A172 (cell line): ENCODE data around the gene FDXACB1. TPM values are rescaled to one million over a fixed set of nuclear protein-coding genes. Genes with fewer than 3 reads are reported as not detected.
A peak's percentile ranks its signal among the peaks of the same experiment; 100 is the strongest.

Source experiments
- DNase-seq: peaks from one replicate; pipeline ENCODE4 v3.0.0-alpha.2; 2015; ENCODE audit warnings: low spot score
- total RNA-seq: library from RNA; depleted of rRNA; stranded (reverse); fragments of >200 nt; shearing (Covaris generic); gene quantifications from 2 replicates; pipeline ENCODE4 v1.2.3, GENCODE V29; 2014; rRNA removed

Gene FDXACB1
- total RNA-seq, 1 experiment from 2014 or later, result 1.5 TPM

GRCh38 chr11:111843661-111844060 lies 35.3 kb downstream of the FDXACB1 start:
- no peak for DNase-seq

GRCh38 chr11:111841370-111842053 lies 37.5 kb downstream of the FDXACB1 start:
- DNase-seq, result peak; percentile 65

GRCh38 chr11:111840143-111840542 lies 38.8 kb downstream of the FDXACB1 start:
- DNase-seq, result no peak

DNA sequence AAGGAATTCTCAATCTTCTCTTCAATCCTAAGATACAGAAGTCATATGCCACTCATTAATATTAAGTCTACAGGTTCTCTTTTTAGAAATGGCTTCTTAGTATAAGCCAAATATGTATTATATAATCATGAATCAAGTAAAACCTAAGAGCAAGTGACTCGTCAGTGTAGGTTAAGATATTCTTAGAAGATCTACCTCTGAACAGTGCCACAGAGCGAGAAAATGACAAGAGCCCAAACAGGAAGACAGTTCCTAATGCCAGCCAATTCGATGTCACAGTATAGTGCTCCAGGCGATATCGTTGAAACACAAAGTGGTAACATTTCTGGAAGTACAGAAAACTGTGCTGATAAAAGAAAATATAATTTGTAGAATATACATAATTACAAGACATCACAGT lies 40.9 kb downstream of the FDXACB1 start:
- no peak for DNase-seq

DNA sequence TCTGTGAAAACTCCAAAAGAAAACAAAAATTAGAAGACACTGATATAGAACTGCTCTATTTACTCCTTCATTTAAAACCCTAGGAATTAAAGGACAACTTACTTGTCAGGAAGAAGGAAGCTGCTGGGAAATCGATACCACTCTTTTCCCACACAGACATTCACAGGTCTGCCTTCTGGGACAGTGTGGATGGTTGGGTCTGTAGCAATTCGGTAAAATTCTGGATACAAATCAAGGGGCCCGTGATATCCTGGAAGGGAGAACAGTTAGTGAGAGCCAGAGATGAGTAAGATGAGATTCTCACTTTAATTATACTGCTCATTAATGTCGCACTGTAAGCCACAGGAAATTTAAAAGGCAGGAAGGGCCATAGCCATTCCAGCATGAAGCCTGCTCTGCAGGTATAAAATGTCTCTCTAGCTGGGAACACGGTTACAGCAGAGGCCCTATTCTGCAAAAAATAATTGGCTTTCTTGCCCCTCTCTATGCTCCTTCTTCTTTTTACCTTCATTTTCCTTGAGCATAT lies 41.5 kb downstream of the FDXACB1 start:
- DNase-seq, result no peak

DNA sequence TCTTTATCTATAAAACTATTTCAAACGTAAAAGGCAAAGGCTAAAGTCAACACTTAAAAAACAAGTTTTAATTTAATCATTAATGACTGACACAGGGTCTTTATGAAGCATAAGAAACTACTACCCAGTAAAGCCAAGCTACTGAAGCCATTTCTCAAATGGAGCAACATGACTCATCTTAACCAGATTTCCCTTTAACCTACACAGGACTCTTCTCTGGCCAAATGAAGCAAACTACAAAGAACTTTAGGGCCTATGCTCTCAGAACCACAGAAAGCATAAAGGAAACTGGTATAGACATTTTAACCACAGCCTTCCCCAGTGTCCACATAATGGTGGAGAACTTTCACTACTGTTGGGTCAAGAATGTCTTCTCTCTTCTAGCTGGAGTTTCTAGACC lies 42.2 kb downstream of the FDXACB1 start:
- DNase-seq, result no peak

DNA sequence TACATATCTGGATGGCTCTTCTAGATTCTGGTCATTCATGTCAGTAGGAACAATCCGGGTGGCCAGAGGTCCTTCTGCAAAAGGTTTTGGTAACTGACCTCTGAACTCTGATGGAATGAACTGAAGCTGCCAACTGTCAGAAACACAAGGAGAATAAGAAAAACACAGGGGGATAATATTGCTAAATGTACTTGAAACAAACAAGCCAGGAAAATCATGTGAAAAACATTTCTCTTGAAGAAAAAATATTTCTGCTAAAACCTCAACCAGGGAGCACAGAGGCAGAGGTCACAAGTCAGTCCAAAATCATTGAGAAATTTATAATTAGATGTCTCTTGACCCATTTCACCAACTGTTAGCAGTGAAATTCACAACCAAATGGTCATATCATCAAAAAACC lies 42.8 kb downstream of the FDXACB1 start:
- DNase-seq, result no peak

DNA sequence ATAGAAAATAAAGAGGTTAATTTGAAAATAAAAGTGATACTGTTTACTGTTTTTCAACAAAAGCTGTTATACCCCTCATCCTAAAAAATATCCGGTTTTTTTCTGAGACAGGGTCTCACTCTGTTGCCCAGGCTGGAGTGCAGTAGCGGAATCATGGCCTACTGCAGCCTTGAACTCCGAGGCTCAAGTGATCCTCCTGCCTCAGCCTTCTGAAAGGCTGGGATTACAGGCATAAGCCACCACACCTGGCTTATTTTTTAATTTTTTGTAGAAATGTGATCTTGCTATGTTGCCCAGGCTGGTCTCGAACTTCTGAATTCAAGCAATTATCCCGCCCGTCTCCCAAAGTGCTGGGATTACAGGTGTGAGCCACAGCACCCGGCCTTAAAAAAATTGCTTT lies 43.3 kb downstream of the FDXACB1 start:
- DNase-seq, result no peak

GRCh38 chr11:111834432-111835163 lies 44.4 kb downstream of the FDXACB1 start:
- DNase-seq, result no peak

GRCh38 chr11:111833524-111833923 lies 45.4 kb downstream of the FDXACB1 start:
- peak; percentile 23 for DNase-seq

DNA sequence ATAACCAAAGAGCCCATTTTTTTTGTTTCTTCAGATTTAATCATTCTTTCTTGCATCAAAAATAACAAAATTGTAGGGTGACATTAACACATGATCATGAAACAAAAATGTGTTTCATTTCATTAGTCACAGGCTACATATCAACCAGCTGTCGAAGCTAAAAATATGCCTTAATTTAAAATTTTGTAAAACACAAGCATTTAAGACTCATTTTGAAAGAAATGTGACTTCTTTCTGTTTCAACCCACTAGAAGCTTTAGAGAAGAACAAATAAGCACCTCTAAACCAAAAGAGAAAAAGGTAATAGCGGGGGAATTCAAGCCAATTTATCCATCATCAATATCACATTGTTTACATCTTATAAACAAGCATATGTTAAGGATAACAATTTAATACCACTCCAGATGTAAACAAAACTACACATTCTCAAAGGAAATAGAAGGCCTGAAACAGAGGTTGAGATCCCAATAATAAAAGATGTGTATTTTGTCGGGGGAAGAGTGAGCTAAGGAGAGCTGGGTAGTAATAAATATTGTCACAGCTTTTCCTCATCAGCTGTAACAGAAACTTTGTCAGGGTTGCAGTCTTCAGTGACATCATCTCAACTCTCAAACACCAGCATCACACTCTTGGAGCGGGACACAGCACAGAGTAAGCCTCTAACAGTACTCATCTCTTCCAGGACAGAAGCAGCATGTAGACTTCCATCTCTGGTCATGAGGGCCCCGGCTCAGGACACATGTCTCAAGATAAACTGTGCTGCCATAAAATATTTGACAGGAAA lies 49.6 kb downstream of the FDXACB1 start:
- DNase-seq, result no peak

DNA sequence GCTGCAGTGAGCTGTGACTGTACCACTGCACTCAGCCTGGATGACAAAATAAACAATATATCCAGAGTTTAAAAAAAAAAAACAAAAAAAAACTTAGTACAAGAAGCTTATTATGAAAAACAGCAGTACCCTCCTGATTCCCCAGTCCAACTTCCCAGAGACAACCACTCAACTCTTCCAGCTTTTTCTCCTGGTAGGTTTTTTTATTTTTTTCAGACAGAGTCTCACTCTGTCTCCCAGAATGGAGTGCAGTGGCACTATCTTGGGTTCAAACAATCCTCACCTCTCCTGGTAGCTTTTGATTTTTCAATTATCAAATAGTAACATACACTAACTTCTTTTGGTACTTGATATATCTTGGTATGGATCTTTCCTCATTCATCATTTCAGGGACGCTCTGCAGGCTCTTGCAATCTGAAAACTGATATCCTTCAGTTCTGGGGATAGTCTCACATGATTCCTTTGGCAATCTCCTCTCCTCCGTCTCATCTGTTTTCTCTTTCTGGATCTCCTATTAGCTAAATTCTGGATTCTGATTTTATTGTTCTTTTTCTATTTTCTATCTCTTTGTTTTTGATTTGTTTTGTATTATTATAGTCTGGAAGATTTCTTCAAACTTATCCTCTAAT lies 52.5 kb downstream of the FDXACB1 start:
- DNase-seq, result no peak

Other genes with a start within 250 kb of the FDXACB1 start
- 32.1 and 34.4 TPM in 2 replicates for gene PPP2R1B, start 112.8 kb downstream of the FDXACB1 start, total RNA-seq
- gene ALG9, start 7.6 kb downstream of the FDXACB1 start, total RNA-seq, result 20.2 and 24.7 TPM in 2 replicates
- gene CFAP68, start 376 bp upstream of the FDXACB1 start, total RNA-seq, result 15.0 and 16.6 TPM in 2 replicates
- 0.34 TPM in 1 of 2 replicates, not detected in the other for gene CRYAB, start 32.6 kb upstream of the FDXACB1 start, total RNA-seq
- gene HSPB2, start 33.6 kb upstream of the FDXACB1 start, total RNA-seq, result not detected in 2 replicates
- not detected in 2 replicates for gene C11orf52, start 39.7 kb upstream of the FDXACB1 start, total RNA-seq
- 6.2 and 6.9 TPM in 2 replicates for gene DIXDC1, start 58.2 kb upstream of the FDXACB1 start, total RNA-seq
- 35.1 and 40.6 TPM in 2 replicates for gene DLAT, start 146.2 kb upstream of the FDXACB1 start, total RNA-seq
- gene PIH1D2, start 194.9 kb upstream of the FDXACB1 start, total RNA-seq, result 3.3 and 3.4 TPM in 2 replicates
- gene NKAPD1, start 195.1 kb upstream of the FDXACB1 start, total RNA-seq, result 18.3 and 19.0 TPM in 2 replicates
- gene TIMM8B, start 207.6 kb upstream of the FDXACB1 start, total RNA-seq, result 56.7 and 61.3 TPM in 2 replicates
- gene SDHD, start 207.7 kb upstream of the FDXACB1 start, total RNA-seq, result 109 and 124 TPM in 2 replicates